K562 (cell line): ENCODE data around the gene FNBP1. TPM values are rescaled to one million over a fixed set of nuclear protein-coding genes. Genes with fewer than 3 reads are reported as not detected.

Experiments
- CBFA2T2 ChIP-seq: fragments of 450-650 bp; conservative IDR thresholded peaks from 2 replicates; pipeline ENCODE4 v1.6.1; 2017; ENCODE audit warnings: mild to moderate bottlenecking
- CREB3L1 ChIP-seq: fragments of 450-650 bp; IDR thresholded peaks from 2 replicates; pipeline ENCODE4 v1.6.1; 2014; ENCODE audit warnings: low read depth, mild to moderate bottlenecking, moderate library complexity, borderline replicate concordance
- EP300 ChIP-seq: IDR thresholded peaks from 2 replicates; pipeline ENCODE4 v1.6.1; 2012; ENCODE audit warnings: low read length, improper control_type of control experiment
- EP400 ChIP-seq: fragments of 450-650 bp; IDR thresholded peaks from 2 replicates; pipeline ENCODE4 v1.6.1; 2017; ENCODE audit warnings: antibody characterized with exemption, mild to moderate bottlenecking, moderate library complexity
- ETS1 ChIP-seq: conservative IDR thresholded peaks from 2 replicates; pipeline ENCODE4 v1.6.1; 2011; ENCODE audit warnings: low read depth, mild to moderate bottlenecking, low read length; ENCODE audit not compliant: control insufficient read depth
- HMBOX1 ChIP-seq: sonication (generic); IDR thresholded peaks from 2 replicates; pipeline ENCODE4 v1.6.1; 2016
- MYC ChIP-seq, 2 experiments: fragments of 250-450 bp in 1 of 2; sonication (Bioruptor Pico) in 1 of 2; IDR thresholded peaks; 2 replicates each; pipeline versions ENCODE4 v1.5.1 to v1.6.1; 2012 to 2021; ENCODE audit warnings: low read depth in 2 of 2, borderline replicate concordance in 1 of 2, improper control_type of control experiment in 1 of 2, low read length in 1 of 2, mild to moderate bottlenecking in 1 of 2, moderate library complexity in 1 of 2
- NCOR1 ChIP-seq: fragments of 450-650 bp; IDR thresholded peaks from 2 replicates; pipeline ENCODE4 v1.6.1; 2016; ENCODE audit warnings: mild to moderate bottlenecking, moderate library complexity
- REST ChIP-seq, 2 experiments: fragments of 450-650 bp; formaldehyde crosslinking in 1 of 2; IDR thresholded peaks; 2 replicates each; pipeline versions ENCODE4 v1.4.0 to v1.6.1; 2014 to 2020; ENCODE audit warnings: mild to moderate bottlenecking in 2 of 2, borderline replicate concordance in 1 of 2, low read depth in 1 of 2
- TCF7 ChIP-seq: sonication (generic); IDR thresholded peaks from 2 replicates; pipeline ENCODE4 v1.6.1; 2016; ENCODE audit warnings: antibody characterized with exemption, borderline replicate concordance
- TCFL5 ChIP-seq: fragments of 250-450 bp; sonication (Bioruptor Pico); conservative IDR thresholded peaks from 2 replicates; pipeline ENCODE4 v1.6.1; 2021; ENCODE audit warnings: mild to moderate bottlenecking, moderate library complexity, matching md5 sums
- ZFP36 ChIP-seq: fragments of 150-350 bp; IDR thresholded peaks from 2 replicates; pipeline ENCODE4 v1.6.1; 2018; ENCODE audit warnings: low read length, low read depth; ENCODE audit not compliant: partially characterized antibody
- ZNF507 ChIP-seq: conservative IDR thresholded peaks from 2 replicates; pipeline ENCODE4 v1.6.1; 2017; ENCODE audit warnings: missing genetic modification characterization, missing compliant biosample characterization
- ZNF766 ChIP-seq: fragments of 200-800 bp; sonication (Bioruptor generic); conservative IDR thresholded peaks from 2 replicates; pipeline ENCODE4 v1.6.1; 2016; ENCODE audit warnings: missing genetic modification characterization, missing compliant biosample characterization
- polyA plus RNA-seq, 8 experiments: library from polyadenylated mRNA; depleted of rRNA in 4 of 8; stranded (reverse) in 5 of 8; unstranded in 3 of 8; fragments of >200 nt; fragmentation: Nextera tagmentation in 2 of 8; fragmentation: Illumina TruSeq in 1 of 8; extraction: Ambion mirVana in 2 of 8; extraction: Trizol in 1 of 8; gene quantifications; 2 replicates each; pipeline versions ENCODE4 v1.2.1 to v1.2.3, GENCODE V29; 2011 to 2014; ENCODE audit warnings: inconsistent platforms in 1 of 8, missing spikeins in 1 of 8
- total RNA-seq, 7 experiments: library from RNA; depleted of rRNA in 6 of 7; stranded (reverse); fragments of >200 nt in 6 of 7; fragmentation: Illumina TruSeq in 2 of 7; extraction: Trizol in 2 of 7; gene quantifications; 2 replicates each; pipeline versions ENCODE4 v1.2.1 to v1.2.3, GENCODE V29; 2011 to 2021; ENCODE audit warnings: low replicate concordance in 1 of 7

Gene FNBP1
- total and polyA plus RNA-seq, 9 of the 15 experiments (the other 6 are each of a cell fraction or from before 2014, with no cell fraction given), result 1.8 to 14.9 (median 7.6) TPM

GRCh38 chr9:129910628-129911567, 132.1 kb downstream of the FNBP1 start (continued):
- TF ChIP-seq REST (IDR thresholded peaks at IDR 0.05; ENCODE audit: borderline replicate concordance), result peak; percentile 33; the same call in 1 of the 2 replicates
- no peak for TF ChIP-seq REST (CRISPR knock-in tag; IDR thresholded peaks at IDR 0.05; ENCODE audit: low read depth)
- TF ChIP-seq EP300, result peak; percentile 93
- peak; percentile 81 for TF ChIP-seq HMBOX1
- TF ChIP-seq EP400, result peak; percentile 89
- no peak for TF ChIP-seq ETS1
- TF ChIP-seq ZNF507 (tag), result no peak
- peak; percentile 97 for TF ChIP-seq MYC (IDR thresholded peaks at IDR 0.05; ENCODE audit: low read depth, low read length)
- no peak for TF ChIP-seq MYC (CRISPR knock-in tag; IDR thresholded peaks at IDR 0.05; ENCODE audit: borderline replicate concordance, low read depth)
- TF ChIP-seq TCFL5 (CRISPR knock-in tag), result no peak
- peak; percentile 84 for TF ChIP-seq CREB3L1
- TF ChIP-seq CBFA2T2, result peak; percentile 94
- peak; percentile 93 for TF ChIP-seq NCOR1
- TF ChIP-seq TCF7, result peak; percentile 83; the same call in 1 of the 2 replicates
- no peak for TF ChIP-seq ZFP36
- TF ChIP-seq ZNF766, result peak; percentile 54; the same call in 1 of the 2 replicates
